ENCODE measurements around the gene FOSL2.
"Not testable (repeated sequence)": the region's sequence is repeated elsewhere in the genome, so short reads cannot be mapped to it uniquely, and the experiment has no call there.

Gene FOSL2

DNA sequence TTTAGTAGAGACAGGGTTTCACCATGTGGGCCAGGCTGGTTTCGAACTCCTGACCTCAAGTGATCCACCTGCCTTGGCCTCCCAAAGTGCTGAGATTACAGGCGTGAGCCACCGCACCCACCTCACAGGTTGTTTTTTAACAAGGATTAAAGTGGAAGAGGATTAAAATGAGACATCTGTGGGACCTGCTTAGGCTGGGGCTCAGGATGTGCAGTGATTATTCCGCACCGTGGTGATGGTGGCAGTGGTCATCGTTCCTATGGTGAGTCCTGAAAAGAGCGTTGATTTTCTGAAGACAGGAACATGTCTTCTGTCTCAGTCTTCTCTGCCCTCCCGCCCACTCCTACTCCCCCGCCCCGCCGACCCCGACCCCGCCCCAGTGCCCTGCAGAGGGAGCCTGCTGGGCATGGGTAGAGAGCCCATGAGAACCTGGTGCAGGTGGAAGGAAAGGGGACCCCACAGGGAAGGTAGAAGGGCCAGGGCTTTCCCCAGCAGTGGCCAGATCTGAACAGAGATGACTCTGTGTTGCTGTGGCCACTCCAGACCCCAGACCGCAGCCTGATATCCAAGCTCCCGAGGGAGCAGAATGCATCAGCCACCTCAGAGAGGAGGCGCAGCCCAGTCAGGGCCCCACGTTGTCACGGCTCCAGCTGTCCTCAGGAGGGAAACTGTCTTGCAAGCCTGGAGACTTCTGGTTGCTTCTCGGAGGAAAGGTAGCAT lies 34.5 kb upstream of the FOSL2 start:
- DNase-seq = no peak

DNA sequence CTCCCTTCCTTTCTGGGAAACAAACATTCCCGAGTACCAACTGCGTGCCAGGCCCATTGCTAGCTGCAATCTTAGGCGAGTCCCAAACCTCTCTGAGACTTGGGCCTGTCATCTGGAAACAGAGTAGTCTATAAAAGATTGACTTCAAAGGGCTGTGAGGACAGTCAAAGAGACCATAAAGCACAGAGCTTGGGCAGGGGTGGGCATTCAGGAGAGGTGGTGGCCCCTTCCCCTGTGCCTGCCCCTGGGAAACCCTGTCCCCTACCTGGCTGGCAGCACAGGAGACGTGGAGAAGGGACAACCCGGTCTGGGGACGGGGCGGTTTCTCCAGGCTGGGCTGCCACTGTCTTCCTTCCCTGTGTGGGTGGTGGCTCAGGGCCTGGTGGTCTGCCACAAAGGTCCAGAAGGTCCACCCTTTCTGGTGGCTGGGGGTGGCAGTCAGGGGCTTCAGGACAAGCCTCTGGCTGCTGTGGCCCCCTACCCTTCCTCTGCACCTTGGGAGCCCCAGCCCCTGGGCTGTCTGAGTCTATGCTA lies 33.9 kb upstream of the FOSL2 start:
- no peak for DNase-seq

DNA sequence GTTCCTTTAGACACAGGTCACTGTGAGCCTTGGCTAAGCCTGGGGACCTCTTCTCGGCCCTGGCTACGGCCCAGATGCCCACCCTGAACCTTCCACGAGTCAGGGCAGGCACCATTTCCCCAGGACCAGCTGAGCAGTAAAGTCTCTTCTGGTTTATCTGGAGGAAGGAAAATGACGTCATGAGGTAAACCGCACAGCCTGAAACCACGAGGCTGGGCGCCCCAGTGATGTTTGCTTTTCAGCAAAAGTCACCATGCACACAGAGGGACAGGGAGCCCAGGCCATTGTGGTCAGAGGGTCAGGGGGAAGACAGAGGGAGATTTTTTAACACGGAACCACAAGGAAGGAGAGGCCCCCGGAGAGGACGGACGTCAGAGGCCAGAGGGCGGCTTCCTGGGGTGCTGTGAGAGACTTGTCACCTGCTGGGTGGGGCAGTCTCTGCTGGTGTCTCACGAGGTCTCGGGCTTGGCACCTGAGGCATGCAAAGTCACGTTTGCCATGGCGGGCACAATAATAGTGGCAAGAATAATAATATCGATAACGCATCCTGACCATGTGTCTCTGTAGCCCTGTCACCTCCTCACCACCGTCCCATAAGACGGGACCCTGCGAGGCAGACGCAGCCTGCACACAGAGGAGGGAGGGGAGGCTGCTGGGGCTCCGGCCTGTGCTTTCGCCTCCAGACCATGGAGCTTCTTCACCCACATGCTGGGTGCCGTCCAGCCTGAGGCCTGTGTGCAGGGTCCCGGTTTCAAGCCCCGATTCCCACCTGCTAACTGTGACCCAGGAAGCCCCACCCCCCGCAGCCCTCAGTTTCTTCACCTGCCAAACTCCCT lies 33.2 kb upstream of the FOSL2 start:
- no peak for DNase-seq

DNA sequence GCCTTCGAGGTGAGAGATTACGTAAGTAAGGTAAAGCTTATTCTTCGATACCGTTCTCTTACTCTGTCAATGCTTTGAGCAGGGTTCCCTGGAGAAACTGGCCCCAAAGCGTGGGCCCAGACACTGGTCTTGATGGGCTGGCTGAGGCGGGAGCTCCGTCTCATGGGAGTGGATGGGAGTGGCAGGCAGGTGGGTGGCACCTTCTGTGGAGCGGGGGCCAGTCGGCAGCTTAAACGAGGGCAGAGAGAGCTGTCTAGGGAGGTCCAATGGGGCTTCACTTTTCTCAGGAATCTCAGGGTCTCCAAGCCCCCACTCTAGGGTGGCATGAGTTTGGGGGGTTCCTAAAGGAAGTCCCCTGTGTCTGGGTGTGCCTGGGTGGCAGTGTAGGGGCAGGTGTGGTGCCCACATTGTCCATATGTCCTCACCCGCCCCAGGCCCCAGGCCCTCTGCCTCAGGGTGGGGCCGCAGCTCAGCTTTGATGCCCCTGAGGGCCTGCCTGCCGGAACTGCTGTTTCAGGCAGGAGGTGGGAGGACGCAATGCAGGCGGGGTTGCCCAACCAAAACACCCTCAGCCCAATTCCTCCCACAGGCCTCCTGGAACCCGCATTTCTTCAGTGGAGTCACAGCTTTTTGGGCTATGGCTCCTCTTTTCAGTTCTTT lies 32.5 kb upstream of the FOSL2 start:
- no peak for DNase-seq

DNA sequence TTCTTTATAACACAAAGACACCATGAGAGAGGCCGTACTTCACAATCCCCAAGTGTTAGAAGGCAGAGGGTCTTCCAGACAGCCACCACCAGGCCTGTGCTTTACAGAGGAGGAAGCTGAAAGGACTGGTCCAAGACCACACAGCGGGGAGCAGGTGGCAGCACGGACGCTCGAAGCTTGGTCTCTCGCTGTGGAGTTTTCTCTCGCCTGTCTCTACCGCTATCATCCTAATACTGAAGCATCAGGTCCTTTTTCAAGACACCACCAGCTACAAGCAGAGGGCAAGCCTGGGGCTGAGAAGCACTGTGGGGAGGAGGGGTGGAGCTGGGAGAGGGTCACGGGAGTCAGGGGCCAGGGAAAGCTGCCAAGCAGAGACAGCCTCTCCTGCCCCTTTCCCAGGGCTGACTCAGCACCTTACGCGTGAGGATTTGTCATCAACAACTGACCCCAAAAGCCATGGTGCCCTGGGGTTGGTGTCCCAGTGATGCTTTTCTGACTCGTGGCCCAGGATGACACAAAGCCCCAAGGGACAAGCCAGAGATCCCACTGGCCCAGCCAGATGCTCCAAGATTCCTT lies 31.9 kb upstream of the FOSL2 start:
- no peak for DNase-seq

DNA sequence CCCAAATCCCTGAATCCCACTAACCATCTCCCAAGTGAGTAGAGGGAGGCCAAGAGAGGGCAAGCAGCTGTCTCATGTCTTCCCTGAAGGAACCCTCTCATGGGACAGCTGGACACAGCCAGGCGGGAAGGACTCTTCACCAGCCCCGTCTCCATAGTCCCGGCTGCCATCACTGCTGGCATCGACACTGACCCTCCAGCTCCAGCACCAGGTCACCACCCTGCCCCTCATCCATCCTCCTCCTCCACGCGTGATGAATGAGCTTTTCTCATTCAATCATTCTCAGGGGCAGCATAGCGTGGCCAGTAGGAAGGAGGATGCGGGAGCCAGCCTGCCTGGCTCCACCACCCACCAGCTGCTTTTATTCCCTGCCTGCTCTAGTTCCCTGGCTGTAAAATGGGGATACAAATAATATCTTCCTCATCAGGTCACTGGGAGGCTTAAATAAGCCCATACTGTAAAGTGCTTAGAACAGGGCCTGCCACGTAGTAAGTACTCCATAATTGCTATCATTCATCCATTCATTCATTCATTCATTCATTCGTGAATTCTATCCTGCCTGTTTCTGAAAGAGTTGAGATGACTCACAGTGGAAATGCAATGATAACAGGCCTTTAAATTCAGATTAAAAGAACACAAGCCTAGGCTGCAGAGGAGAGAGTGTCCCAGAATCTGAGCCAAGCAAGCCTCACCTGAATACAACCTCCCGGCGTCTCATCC lies 30.5 kb upstream of the FOSL2 start:
- DNase-seq = no peak

DNA sequence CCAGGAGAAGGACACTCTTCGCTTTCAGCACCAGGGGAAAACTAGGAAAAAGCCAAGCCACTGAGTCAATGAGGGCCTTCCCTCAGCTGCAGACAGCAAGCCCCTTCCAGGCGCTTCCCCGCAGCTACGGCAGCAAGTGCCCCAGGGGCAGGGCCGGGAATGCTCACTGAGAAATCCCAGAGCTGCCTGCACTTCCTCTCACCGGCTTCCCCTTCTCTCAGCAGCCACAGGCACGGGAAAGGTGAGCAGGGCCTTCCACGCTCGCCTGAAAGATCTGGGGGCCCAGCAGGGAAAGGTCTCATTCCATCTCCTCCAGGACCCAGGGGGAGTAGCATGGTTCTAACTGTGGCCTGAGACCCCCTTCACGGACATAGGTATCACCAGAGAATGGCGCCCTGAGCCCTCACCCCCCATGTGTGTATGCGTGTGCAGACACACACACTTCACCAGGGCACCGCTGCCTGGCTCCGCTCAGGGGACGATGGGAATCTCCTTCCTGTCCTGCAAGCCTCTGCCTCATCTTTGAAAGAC lies 29.6 kb upstream of the FOSL2 start:
- DNase-seq = no peak

DNA sequence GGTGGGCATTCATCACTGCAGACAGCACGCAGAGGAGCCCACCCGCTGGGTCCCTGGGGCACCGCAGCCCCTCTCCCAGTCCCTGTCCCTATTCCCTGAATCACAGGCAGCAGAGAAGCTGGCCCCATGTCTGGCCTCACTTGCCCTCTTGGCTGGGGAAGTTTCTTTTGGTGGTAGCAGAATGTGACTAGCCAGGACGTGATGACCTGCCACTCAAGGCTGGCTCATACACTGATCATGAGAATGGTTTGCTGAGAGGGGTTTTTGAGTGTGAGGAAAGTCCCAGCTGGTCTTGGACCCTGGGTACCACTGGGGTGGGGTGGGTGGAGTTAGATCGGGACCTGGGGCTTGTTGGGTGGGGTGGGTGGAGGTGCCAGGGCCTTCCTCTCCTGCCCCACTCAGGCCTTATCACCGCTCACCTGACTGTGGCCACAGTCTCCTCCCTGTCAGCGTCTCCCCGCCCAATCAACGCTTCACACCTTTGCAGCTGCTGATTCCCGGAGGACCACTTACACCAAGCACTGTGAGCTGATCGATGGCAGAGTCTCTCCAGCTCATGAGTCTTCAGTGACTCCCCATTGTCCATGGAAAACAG lies 28.9 kb upstream of the FOSL2 start:
- no peak for DNase-seq

DNA sequence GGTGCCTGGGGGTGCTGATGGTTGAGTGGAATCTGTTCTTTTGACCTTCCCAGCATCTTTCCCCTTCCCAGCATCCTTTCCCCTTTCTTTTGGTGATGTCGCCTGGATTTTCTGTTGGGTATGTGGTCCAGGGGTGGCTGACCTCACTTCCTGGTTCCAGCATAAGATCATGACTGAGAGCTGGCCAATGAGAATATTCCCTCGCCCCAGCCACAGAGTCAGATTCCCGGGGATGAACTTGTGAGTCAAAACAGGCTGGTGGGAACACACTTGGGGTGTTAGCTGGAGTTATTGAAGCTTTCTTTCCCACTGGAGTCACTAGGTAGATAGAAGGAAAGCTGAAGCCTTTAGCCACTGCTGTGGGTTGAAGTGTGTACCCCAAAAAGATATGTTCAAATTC lies 28.0 kb upstream of the FOSL2 start:
- DNase-seq = no peak

DNA sequence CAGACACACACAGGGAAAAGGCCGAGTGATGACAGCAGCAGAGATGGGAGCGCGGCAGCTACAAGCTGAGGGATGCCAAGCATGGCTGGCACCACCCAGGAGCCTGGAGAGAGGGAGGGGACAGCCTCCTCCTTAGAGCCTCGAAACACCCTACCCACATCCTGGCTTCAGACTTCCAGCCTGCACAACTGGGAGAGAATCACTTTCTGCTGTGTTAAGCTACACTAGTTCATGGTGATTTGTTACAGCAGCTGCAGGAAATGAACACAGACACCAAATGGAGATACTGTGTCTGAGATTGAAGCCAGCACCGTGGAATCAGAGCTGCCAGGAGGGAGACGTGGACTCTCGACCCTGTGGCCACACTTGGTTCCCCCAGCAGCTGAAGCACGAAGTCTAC lies 27.5 kb upstream of the FOSL2 start:
- no peak for DNase-seq

DNA sequence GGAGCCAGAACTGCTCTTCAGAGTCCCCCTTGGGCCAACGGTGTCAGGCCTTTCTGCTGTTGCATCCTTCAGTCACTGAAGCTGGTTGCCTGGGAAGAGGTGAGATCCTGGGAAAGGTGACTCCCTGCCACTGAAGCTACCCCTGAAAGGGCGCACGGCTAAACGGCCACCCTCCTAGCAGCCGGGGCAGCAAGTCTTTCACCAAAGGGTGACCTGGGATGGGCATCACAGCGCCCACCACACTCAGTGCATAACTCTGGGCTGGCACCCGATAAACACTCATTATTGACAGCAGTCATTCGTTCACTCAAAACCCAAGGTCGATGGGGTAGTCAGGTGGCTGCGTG lies 26.5 kb upstream of the FOSL2 start:
- DNase-seq = no peak

DNA sequence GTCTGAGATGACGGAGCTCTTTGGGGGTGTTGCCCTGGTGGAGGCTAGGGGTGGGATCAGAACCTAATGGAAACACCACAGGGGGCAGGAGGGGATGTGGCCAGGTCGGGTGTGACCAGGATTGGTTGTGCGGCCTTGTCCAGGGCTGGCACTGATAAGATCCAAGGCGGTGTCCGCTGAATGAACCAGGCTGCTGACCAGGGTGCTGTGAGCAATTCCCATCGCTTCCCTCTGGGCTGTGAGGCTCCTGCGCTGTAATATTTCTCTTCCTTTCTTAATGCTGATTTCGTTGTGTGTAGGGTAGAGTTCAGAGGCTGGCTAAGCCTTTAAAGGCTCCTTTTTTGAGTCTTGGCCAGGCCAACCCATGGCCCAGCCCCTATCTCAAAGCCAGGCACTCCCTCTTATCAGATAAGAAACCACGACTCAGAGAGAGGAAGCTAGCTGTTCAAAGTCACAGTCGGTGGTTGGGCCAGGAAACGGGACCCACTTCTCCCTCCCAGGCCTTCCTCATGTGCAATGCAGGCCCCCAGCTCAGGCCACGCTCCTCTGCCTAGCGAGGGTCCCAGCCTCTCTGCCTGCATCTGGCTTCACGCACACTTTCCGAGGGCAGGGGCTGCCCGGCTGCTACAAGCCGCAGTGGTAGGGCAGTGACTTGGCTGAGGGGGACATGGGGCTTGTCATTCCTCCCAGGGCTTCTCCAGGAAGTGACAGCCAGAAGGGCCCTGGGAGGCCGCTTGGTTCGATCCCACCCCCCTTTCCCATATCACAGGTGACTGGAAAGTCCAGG lies 26.0 kb upstream of the FOSL2 start:
- DNase-seq = no peak

DNA sequence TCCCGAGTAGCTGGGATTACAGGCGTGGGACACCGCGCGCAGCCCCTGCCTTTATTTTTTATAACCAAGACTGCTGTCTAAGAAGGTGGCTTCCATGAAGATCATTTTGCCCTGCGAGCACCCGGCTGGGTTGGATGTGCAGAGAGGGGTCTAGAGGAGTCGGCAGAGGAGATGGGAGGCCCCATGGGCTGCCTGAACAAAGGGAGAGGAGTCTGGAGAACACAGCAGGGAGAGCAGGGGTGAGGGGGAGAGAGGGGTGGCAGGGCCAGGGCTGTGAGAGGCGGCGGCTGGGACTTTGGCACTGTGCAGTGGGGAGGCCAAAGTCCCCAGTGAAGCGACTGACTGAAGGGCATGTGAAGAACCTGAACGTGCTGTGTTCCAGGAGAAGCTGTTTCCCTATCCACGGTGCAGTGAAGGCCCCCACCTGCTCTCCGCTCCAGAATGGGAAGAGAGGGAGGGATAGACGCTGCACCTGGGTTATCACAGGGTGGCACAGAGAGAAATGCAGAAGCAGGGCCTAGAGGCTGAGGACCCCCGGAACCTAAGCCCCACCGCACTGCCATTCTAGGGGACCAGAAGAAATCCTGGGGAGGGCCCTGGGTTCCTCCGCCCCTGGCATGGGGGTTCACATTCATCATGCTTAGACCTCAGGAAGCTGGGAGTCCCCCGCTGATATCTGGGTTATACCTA lies 24.8 kb upstream of the FOSL2 start:
- DNase-seq = no peak

DNA sequence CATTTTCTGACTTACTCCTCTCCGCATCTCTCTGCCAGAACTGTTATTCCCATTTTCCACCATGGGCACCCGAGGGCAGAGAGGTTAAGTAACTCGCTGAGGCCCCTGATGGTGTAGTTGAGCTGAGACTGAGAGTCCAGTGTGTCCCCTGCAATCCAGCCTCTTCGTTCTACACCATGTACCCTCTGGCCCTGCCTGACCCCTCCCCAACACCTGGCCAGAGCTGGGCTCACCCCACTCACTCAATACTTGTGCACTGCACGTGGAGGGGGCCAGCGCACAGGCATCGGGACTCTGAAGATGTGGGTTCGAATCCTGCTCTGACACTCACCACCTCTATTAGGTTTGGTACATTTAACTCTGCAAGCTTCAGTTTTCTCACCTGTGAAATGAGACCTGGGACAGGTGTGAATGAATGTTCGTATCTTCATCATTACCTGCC lies 24.3 kb upstream of the FOSL2 start:
- no peak for DNase-seq

DNA sequence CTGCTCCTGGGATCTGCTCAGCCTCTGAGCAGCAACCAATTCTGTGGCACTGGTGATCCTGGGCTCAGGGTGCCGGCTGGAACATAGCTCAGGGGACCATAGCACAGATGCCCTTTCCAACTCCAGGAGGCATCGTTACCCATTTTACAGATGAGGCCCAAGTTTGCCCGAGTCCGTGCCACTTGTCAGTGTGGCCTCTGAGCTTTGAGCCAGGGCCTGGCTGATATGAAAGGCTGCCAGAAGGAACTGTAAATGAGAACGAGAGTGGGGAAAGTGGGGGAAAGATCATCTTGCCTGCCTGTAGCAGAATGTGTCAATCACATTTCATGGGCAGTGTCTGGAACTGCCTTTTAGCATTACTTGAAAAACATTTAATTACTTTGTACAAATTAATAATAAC lies 23.3 kb upstream of the FOSL2 start:
- DNase-seq = no peak

DNA sequence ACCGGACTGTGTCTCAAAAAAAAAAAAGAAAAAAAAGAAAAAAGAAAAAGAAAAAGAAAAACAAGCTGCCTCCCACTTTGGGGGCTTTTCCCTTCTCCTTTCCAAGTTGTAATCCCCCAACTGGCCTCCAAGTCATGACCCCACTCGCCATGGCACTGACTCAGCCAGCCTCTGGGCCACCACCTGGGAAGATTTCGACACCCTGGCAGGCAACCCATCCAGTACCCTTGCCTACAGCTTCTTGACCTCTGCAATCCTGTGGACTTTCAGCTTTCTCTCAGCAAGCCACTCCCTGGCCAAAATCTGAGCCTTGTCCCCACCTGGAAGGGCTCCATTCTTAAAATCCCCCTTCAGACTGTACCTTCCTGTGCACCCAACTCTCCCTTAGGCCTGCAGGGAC lies 22.3 kb upstream of the FOSL2 start:
- no peak for DNase-seq

DNA sequence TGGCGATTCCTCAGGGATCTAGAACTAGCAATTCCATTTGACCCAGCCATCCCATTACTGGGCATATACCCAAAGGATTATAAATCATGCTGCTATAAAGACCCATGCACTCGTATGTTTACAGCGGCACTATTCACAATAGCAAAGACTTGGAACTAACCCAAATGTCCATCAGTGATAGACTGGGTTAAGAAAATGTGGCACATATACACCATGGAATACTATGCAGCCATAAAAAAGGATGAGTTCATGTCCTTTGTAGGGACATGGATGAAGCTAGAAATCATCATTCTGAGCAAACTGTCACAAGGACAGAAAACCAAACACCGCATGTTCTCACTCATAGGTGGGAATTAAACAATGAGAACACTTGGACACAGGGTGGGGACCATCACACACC lies 20.9 kb upstream of the FOSL2 start:
- not testable (repeated sequence) for DNase-seq

DNA sequence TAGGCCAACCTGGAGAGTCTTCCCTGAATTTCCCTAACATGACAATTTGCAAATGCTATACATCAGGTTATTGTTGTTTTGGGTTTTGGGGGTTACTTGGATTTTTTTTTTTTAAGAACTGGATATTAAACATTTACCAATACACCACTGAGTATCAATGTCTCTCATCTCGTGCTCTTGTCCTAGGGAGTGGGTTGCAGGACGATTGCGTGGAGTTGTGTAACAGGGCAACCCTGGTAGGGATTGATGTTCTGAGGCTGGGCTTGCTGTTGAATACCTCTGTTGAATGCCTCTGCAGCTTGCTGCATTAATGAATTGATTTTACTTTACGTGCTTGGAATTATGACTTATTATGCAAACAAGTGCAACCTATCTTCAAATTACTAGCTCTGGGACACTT lies 18.8 kb upstream of the FOSL2 start:
- no peak for DNase-seq

DNA sequence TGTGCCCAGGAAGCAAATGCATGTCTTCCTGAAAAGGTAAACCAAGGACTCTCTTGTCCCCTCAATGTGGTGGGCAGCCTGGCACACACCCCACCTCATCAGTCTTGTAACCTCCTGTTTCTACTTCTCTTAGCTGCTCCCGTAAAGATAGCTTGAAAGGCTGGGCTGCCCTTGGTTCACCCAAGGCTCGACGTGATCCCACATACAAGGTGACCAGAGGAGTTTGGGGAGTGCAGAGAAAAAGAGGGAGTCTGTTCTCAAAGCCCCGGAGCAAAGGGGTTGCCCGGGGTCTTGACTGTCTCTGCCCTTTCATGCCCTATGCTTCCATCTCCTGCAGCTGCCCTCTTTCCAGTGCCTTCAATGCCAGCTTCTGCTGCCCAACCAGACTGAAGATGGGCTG lies 18.3 kb upstream of the FOSL2 start:
- no peak for DNase-seq

DNA sequence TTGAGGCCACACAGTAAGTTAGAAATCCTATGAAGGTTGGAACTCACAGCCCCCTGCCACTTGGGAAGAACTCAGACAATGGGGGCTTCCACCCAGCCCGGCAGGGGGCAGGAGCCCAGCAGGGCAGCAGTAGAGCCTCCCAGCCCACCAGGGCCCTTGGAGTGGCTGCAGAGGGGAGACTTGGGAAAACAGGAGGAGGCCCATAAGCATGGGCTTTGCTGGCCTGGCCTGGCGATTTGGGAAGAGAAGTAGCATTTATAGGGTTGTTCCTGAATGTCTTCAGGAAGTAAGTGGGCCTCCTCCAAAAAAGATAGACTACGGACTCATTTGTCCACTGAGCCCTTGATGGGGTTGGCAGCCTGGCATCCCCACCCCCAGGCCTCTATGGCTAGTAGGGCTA lies 17.4 kb upstream of the FOSL2 start:
- DNase-seq = no peak
